ENCODE measurements around the gene EIF1AX. TPM values are rescaled to one million over a fixed set of nuclear protein-coding genes. Genes with fewer than 3 reads are reported as not detected.

Gene EIF1AX
- total and polyA plus RNA-seq, 9 donors: 52.8 to 151 (median 111) TPM

GRCh38 chrX:20112022-20112774 is 29.4 kb downstream of the EIF1AX start:
- H3K9me3 ChIP-seq: no peaks in the 10 kb centered on the region
- H3K4me1 ChIP-seq (ENCODE audit: insufficient read depth): peaks cover 4% of the 10 kb centered on the region
- no peaks in the 10 kb centered on the region for H3K36me3 ChIP-seq
- no peak overlapping the region for H3K4me3 ChIP-seq
- H3K27me3 ChIP-seq: no peaks in the 10 kb centered on the region
- intact Hi-C loops (cut with DNase I): no loop called here
- TF ChIP-seq POLR2A (IDR thresholded peaks at IDR 0.05): no peak
- TF ChIP-seq, protein P1, sequence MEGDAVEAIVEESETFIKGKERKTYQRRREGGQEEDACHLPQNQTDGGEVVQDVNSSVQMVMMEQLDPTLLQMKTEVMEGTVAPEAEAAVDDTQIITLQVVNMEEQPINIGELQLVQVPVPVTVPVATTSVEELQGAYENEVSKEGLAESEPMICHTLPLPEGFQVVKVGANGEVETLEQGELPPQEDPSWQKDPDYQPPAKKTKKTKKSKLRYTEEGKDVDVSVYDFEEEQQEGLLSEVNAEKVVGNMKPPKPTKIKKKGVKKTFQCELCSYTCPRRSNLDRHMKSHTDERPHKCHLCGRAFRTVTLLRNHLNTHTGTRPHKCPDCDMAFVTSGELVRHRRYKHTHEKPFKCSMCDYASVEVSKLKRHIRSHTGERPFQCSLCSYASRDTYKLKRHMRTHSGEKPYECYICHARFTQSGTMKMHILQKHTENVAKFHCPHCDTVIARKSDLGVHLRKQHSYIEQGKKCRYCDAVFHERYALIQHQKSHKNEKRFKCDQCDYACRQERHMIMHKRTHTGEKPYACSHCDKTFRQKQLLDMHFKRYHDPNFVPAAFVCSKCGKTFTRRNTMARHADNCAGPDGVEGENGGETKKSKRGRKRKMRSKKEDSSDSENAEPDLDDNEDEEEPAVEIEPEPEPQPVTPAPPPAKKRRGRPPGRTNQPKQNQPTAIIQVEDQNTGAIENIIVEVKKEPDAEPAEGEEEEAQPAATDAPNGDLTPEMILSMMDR (IDR thresholded peaks at IDR 0.05): no peak
- TF ChIP-seq EP300 (IDR thresholded peaks at IDR 0.05): no peak
- 86 to 91% (median 87%) methylated on average over 14 of the region's 14 CpGs for WGBS, 3 donors
- DNase-seq: no peak
- H3K27ac ChIP-seq: no peak overlapping the region

DNA sequence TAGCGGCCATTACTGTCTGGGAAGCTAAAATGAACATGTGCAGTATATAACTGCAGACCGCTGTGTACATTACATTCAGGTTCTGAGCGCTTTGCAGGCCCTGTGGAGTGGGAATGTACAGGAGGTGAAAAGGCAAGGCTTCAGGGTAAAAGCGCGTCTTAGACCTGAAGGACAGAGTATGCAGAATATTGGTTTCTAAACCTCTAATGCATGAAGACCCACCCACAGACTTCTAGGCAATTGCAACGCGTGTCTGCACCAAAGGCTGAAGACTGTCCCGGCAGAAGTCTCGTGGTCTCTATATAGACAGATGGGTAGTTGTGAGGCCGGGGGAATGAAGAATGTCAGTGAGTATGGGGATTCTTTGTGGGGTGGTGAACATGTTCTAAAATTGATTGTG is 30.4 kb downstream of the EIF1AX start:
- Histone ChIP-seq H3K4me1 (ENCODE audit: insufficient read depth) (peaks cover 2% of the 10 kb centered on the region), H3K9me3 (no peaks in the 10 kb centered on the region), H3K4me3 (no peak overlapping the region), H3K36me3 (no peaks in the 10 kb centered on the region), H3K27ac (no peak overlapping the region), H3K27me3 (no peaks in the 10 kb centered on the region)
- DNase-seq: no peak
- WGBS, 3 donors: 94 to 97% (median 95%) methylated on average over 10 of the region's 10 CpGs
- intact Hi-C loops (cut with DNase I): no loop called here
- TF ChIP-seq, protein P1 (IDR thresholded peaks at IDR 0.05): no peak

- Histone ChIP-seq H3K4me1 (ENCODE audit: insufficient read depth) (no peaks in the 10 kb centered on the region), H3K9me3 (no peaks in the 10 kb centered on the region), H3K27ac (no peak overlapping the region), H3K36me3 (no peaks in the 10 kb centered on the region), H3K4me3 (no peak overlapping the region), H3K27me3 (no peaks in the 10 kb centered on the region)
- 88 to 93% (median 91%) methylated on average over 2 of the region's 2 CpGs for WGBS, 3 donors
- no peak for TF ChIP-seq EP300 (IDR thresholded peaks at IDR 0.05)
- no peak for TF ChIP-seq POLR2A (IDR thresholded peaks at IDR 0.05)
- TF ChIP-seq, protein P1 (IDR thresholded peaks at IDR 0.05): no peak
- intact Hi-C loops (cut with DNase I): no loop called here
- no peak for DNase-seq
These were observed 39.6 kb downstream of the EIF1AX start for GRCh38 chrX:20101934-20102581.

DNA sequence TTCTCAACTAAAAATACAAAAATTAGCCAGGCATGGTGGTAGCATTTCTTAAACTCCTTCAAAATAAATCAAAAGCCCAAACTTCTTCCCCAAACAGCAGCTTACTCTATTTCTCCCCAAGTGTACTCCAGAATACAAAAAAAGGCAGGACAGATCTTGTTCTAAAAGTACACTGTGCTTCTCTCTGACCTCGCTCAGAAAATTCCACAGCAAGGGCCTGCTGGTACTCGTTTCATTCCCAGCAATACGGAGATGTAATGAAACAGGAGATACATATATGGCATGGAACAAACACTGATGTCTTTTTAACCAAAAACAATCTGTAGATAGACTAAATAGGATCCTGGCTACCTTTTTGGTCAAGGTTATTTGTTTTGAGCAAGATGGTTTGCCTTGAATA is 50.1 kb downstream of the EIF1AX start:
- TF ChIP-seq POLR2A (IDR thresholded peaks at IDR 0.05): no peak
- no peak for TF ChIP-seq EP300 (IDR thresholded peaks at IDR 0.05)
- TF ChIP-seq, protein P1 (IDR thresholded peaks at IDR 0.05): no peak
- no peaks in the 10 kb centered on the region for H3K36me3 ChIP-seq
- no peaks in the 10 kb centered on the region for H3K4me1 ChIP-seq (ENCODE audit: insufficient read depth)
- H3K27me3 ChIP-seq: no peaks in the 10 kb centered on the region
- DNase-seq: no peak
- intact Hi-C loops (cut with DNase I): no loop called here
- H3K4me3 ChIP-seq: no peak overlapping the region
- 26 to 43% (median 33%) methylated on average over 3 of the region's 3 CpGs for WGBS, 3 donors
- H3K9me3 ChIP-seq: no peaks in the 10 kb centered on the region
- no peak overlapping the region for H3K27ac ChIP-seq
